IMR-90 (cell line): Measurements from ENCODE around the gene PGF. TPM values are rescaled to one million over a fixed set of nuclear protein-coding genes. Genes with fewer than 3 reads are reported as not detected.

Experiments used
- ATAC-seq: fragments of 200-7000 bp; cut with Tn5 transposase; 2 replicates; pipeline ENCODE4 v1.9.1; 2020; ENCODE audit warnings: low read depth, mild to moderate bottlenecking, moderate library complexity
- BruUV-seq: library from RNA; stranded (reverse); fragments of 400-500 nt; replicated peaks from 2 replicates; lab custom pipeline; 2021; lab: Mats Ljungman, UMichigan
- CTCF ChIA-PET: fragments of 300-600 bp; formaldehyde crosslinking; extraction: SDS; loops from one replicate; lab custom pipeline; 2021; ENCODE audit warnings: antibody characterized with exemption; lab: Yijun Ruan, JAX
- POLR2A ChIA-PET: fragments of 300-600 bp; sonication (Branson Sonifier 250); formaldehyde crosslinking; loops from one replicate; lab custom pipeline; 2022; ENCODE audit warnings: antibody characterized with exemption; ENCODE audit not compliant: unreplicated experiment; lab: Charles Lee
- DNase-seq: peaks from one replicate; pipeline ENCODE4 v3.0.0; 2013
- H2AFZ ChIP-seq: replicated peaks from 2 replicates; pipeline ENCODE3; 2013; ENCODE audit warnings: low read length, mild to moderate bottlenecking; ENCODE audit not compliant: poor library complexity
- H2AK5ac ChIP-seq: 2 replicates; pipeline ENCODE4 v1.6.1; 2013; ENCODE audit warnings: low read depth, low read length, inconsistent platforms
- H2AK9ac ChIP-seq: replicated peaks from 2 replicates; pipeline ENCODE3; 2013; ENCODE audit warnings: mild to moderate bottlenecking, low read depth, low read length, moderate library complexity; ENCODE audit not compliant: poor library complexity
- H2BK120ac ChIP-seq: 2 replicates; pipeline ENCODE4 v1.6.1; 2013; ENCODE audit warnings: low read depth, low read length, inconsistent platforms
- H2BK15ac ChIP-seq: 3 replicates; pipeline ENCODE4 v1.6.1; 2013; ENCODE audit warnings: low read depth, low read length, inconsistent platforms
- H2BK20ac ChIP-seq: 2 replicates; pipeline ENCODE4 v1.6.1; 2013; ENCODE audit warnings: low read depth, mild to moderate bottlenecking, inconsistent platforms, low read length, moderate library complexity
- H2BK5ac ChIP-seq: 2 replicates; pipeline ENCODE4 v1.6.1; 2013; ENCODE audit warnings: mild to moderate bottlenecking, low read depth, low read length, inconsistent platforms; ENCODE audit not compliant: poor library complexity, severe bottlenecking
- H3K14ac ChIP-seq: replicated peaks from 2 replicates; pipeline ENCODE4 v1.6.1; 2013; ENCODE audit warnings: low read depth, low read length, inconsistent platforms
- H3K18ac ChIP-seq: 2 replicates; pipeline ENCODE4 v1.6.1; 2013; ENCODE audit warnings: low read depth, low read length, control low read depth
- H3K23ac ChIP-seq: 2 replicates; pipeline ENCODE4 v1.6.1; 2013; ENCODE audit warnings: low read depth, low read length, inconsistent platforms
- H3K27ac ChIP-seq: 2 replicates; pipeline ENCODE4 v1.5.1; 2013; ENCODE audit warnings: mild to moderate bottlenecking, control low read depth, low read length; ENCODE audit not compliant: insufficient read depth
- H3K27me3 ChIP-seq: 2 replicates; pipeline ENCODE4 v1.6.1; 2013; ENCODE audit warnings: low read length; ENCODE audit not compliant: control insufficient read depth, insufficient read depth
- H3K36me3 ChIP-seq: 2 replicates; pipeline ENCODE4 v1.6.1; 2013; ENCODE audit warnings: low read length, mixed read lengths; ENCODE audit not compliant: control insufficient read depth, insufficient read depth
- H3K4ac ChIP-seq: 2 replicates; pipeline ENCODE4 v1.6.1; 2013; ENCODE audit warnings: low read depth, low read length, inconsistent platforms
- H3K4me1 ChIP-seq: 2 replicates; pipeline ENCODE4 v1.6.1; 2013; ENCODE audit warnings: low read length, mixed read lengths; ENCODE audit not compliant: control insufficient read depth, insufficient read depth
- H3K4me2 ChIP-seq: 2 replicates; pipeline ENCODE4 v1.6.1; 2013; ENCODE audit warnings: low read depth, mild to moderate bottlenecking, control low read depth, low read length, moderate library complexity
- H3K4me3 ChIP-seq: 2 replicates; pipeline ENCODE4 v1.5.1; 2013; ENCODE audit warnings: low read depth, mild to moderate bottlenecking, control low read depth, low read length, moderate library complexity; ENCODE audit not compliant: insufficient read depth
- H3K56ac ChIP-seq: 2 replicates; pipeline ENCODE4 v1.6.1; 2013; ENCODE audit warnings: low read length, inconsistent platforms; ENCODE audit not compliant: insufficient read depth; ENCODE audit errors: extremely low read depth
- H3K79me1 ChIP-seq, 2 experiments: 2 replicates each; pipeline ENCODE4 v1.6.1; 2013; ENCODE audit warnings: low read length in 2 of 2, inconsistent platforms in 1 of 2, low read depth in 1 of 2
- H3K9ac ChIP-seq: 2 replicates; pipeline ENCODE4 v1.6.1; 2013; ENCODE audit warnings: low read depth, low read length, control low read depth
- H3K9me1 ChIP-seq: 2 replicates; pipeline ENCODE4 v1.6.1; 2013; ENCODE audit warnings: low read length, inconsistent platforms; ENCODE audit not compliant: insufficient read depth
- H3K9me3 ChIP-seq: 2 replicates; pipeline ENCODE4 v1.6.1; 2013; ENCODE audit warnings: low read length; ENCODE audit not compliant: control insufficient read depth, insufficient read depth
- H4K20me1 ChIP-seq: 2 replicates; pipeline ENCODE4 v1.6.1; 2013; ENCODE audit warnings: low read length, inconsistent platforms; ENCODE audit not compliant: insufficient read depth
- H4K5ac ChIP-seq: 2 replicates; pipeline ENCODE4 v1.6.1; 2013; ENCODE audit warnings: mild to moderate bottlenecking, low read depth, low read length, control low read depth
- H4K8ac ChIP-seq, 2 experiments: 2 replicates each; pipeline ENCODE4 v1.6.1; 2013; ENCODE audit warnings: low read depth in 2 of 2, low read length in 2 of 2, control low read depth in 1 of 2, inconsistent platforms in 1 of 2
- H4K91ac ChIP-seq: 2 replicates; pipeline ENCODE4 v1.6.1; 2013; ENCODE audit warnings: low read depth, low read length, inconsistent platforms; ENCODE audit not compliant: insufficient read depth
- BHLHE40 ChIP-seq: fragments of 150-350 bp; IDR thresholded peaks from 2 replicates; pipeline ENCODE4 v1.6.1; 2016; ENCODE audit warnings: mild to moderate bottlenecking, low read depth, low read length
- CEBPB ChIP-seq: IDR thresholded peaks from 2 replicates; pipeline ENCODE4 v1.6.1; 2012; ENCODE audit warnings: low read depth, low read length, improper control_type of control experiment
- CHD1 ChIP-seq: IDR thresholded peaks from 2 replicates; pipeline ENCODE4 v1.6.1; 2012; ENCODE audit warnings: low read depth, low read length, improper control_type of control experiment
- CTCF ChIP-seq: conservative IDR thresholded peaks from 2 replicates; pipeline ENCODE4 v1.5.1; 2012; ENCODE audit warnings: mild to moderate bottlenecking, low read depth, low read length, improper control_type of control experiment
- ELK1 ChIP-seq: fragments of 150-350 bp; IDR thresholded peaks from 2 replicates; pipeline ENCODE4 v1.6.1; 2016; ENCODE audit warnings: low read depth, mild to moderate bottlenecking, low read length, moderate library complexity, borderline replicate concordance
- FOS ChIP-seq: fragments of 150-350 bp; IDR thresholded peaks from 2 replicates; pipeline ENCODE4 v1.6.1; 2016; ENCODE audit warnings: low read depth, low read length
- MAFK ChIP-seq: IDR thresholded peaks from 2 replicates; pipeline ENCODE4 v1.6.1; 2012; ENCODE audit warnings: low read depth, low read length, improper control_type of control experiment
- MAZ ChIP-seq: IDR thresholded peaks from 2 replicates; pipeline ENCODE4 v1.6.1; 2012; ENCODE audit warnings: low read depth, mild to moderate bottlenecking, low read length, improper control_type of control experiment, moderate library complexity, borderline replicate concordance
- MXI1 ChIP-seq: IDR thresholded peaks from 2 replicates; pipeline ENCODE4 v1.6.1; 2012; ENCODE audit warnings: low read depth, mild to moderate bottlenecking, low read length, moderate library complexity, borderline replicate concordance
- NFE2L2 ChIP-seq: fragments of 150-350 bp; IDR thresholded peaks from 2 replicates; pipeline ENCODE4 v1.6.1; 2016; ENCODE audit warnings: low read depth, mild to moderate bottlenecking, low read length
- POLR2A ChIP-seq: IDR thresholded peaks from 2 replicates; pipeline ENCODE4 v1.6.1; 2012; ENCODE audit warnings: mild to moderate bottlenecking, low read depth, low read length
- RAD21 ChIP-seq: IDR thresholded peaks from 2 replicates; pipeline ENCODE4 v1.6.1; 2012; ENCODE audit warnings: low read length, improper control_type of control experiment
- RCOR1 ChIP-seq: IDR thresholded peaks from 2 replicates; pipeline ENCODE4 v1.6.1; 2012; ENCODE audit warnings: mild to moderate bottlenecking, low read length, improper control_type of control experiment; ENCODE audit not compliant: insufficient replicate concordance
- RFX5 ChIP-seq: IDR thresholded peaks from 2 replicates; pipeline ENCODE4 v1.8.0; 2012; ENCODE audit warnings: low read depth, mild to moderate bottlenecking, low read length, moderate library complexity
- SMC3 ChIP-seq: fragments of 150-350 bp; IDR thresholded peaks from 2 replicates; pipeline ENCODE4 v1.6.1; 2016; ENCODE audit warnings: low read depth, mild to moderate bottlenecking, antibody characterized with exemption, low read length, moderate library complexity
- USF2 ChIP-seq: fragments of 150-350 bp; IDR thresholded peaks from 2 replicates; pipeline ENCODE4 v1.6.1; 2017; ENCODE audit warnings: mild to moderate bottlenecking, antibody characterized with exemption, low read length, low read depth
- WGBS, 2 experiments: methylation state at CpG; one replicate each; pipeline versions ENCODE4 v1.1.5 to v1.1.7; 2013; ENCODE audit warnings: missing lambda C conversion rate in 2 of 2; ENCODE audit not compliant: insufficient read length in 1 of 2; ENCODE audit errors: extremely low coverage in 2 of 2; 5-methylcytosine and 5-hydroxymethylcytosine counted together
- dilution Hi-C: fragments of 300-500 bp; cut with HindIII; formaldehyde crosslinking; loops from one replicate; pipeline ENCODE4 v1.14.3; 2018; ENCODE audit warnings: low sequenced_read_pairs; ENCODE audit not compliant: unreplicated experiment
- in situ Hi-C: fragments of 300-500 bp; cut with MboI; formaldehyde crosslinking; loops from 3 replicates; pipeline ENCODE4 v1.14.3; 2019; ENCODE audit warnings: low sequenced_read_pairs, inconsistent platforms, mixed read lengths
- intact Hi-C: fragments of 100-400 bp; cut with micrococcal nuclease; formaldehyde crosslinking; loops from 2 replicates; pipeline ENCODE4 v1.10.0; 2022
- polyA plus RNA-seq, 3 experiments: library from polyadenylated mRNA; depleted of rRNA; stranded (reverse); fragments of >200 nt; gene quantifications; 2 replicates each; pipeline ENCODE4 v1.2.3, GENCODE V29; 2012; ENCODE audit warnings: low replicate concordance in 1 of 3
- total RNA-seq: library from RNA; depleted of rRNA; stranded (reverse); fragments of >200 nt; gene quantifications from 2 replicates; pipeline ENCODE4 v1.2.3, GENCODE V29; 2012

PGF gene
- total and polyA plus RNA-seq, 2 of the 4 experiments (the other 2 are of a cell fraction), result 0.36 to 0.39 TPM

GRCh38 chr14:74917646-74918081 lies 37.7 kb downstream of the PGF start:
- Histone ChIP-seq H3K9me3 (no peaks in the 10 kb centered on the region), H4K91ac (no peak overlapping the region), H3K14ac (no peak overlapping the region), H3K9me1 (0 out of 2 replicates have a peak, but pooled peaks cover 2% of the 10 kb centered on the region), H3K27me3 (no peaks in the 10 kb centered on the region), H3K9ac (no peak overlapping the region), H2AFZ (peak overlapping the region; percentile 58), H3K4me2 (no peak overlapping the region), H3K23ac (no peak overlapping the region), H2BK20ac (no peak overlapping the region), H3K4me1 (peaks cover 4% of the 10 kb centered on the region; the same call in 1 of the 2 replicates), H4K8ac (no peak overlapping the region), H3K56ac (no peak overlapping the region), H3K4ac (no peak overlapping the region), H3K18ac (no peak overlapping the region), H2AK9ac (no peak overlapping the region), H2BK15ac (no peak overlapping the region), H4K5ac (no peak overlapping the region), H2AK5ac (no peak overlapping the region), H2BK120ac (no peak overlapping the region), H3K27ac (no peak overlapping the region), H3K36me3 (no peaks in the 10 kb centered on the region), H3K79me1 (no peaks in the 10 kb centered on the region), H2BK5ac (no peak overlapping the region), H3K4me3 (no peak overlapping the region), H4K20me1 (no peaks in the 10 kb centered on the region)
- WGBS, 2 experiments, result 68% methylated on average over 7 of the region's 13 CpGs; no CpG with 5 or more reads in 1 of the 2 experiments
- ChIA-PET POLR2A (no interaction called here), CTCF (no interaction called here)
- no TSS peak for BruUV-seq
- ATAC-seq, result no peak
- no peak for TF ChIP-seq NFE2L2
- no peak for TF ChIP-seq RFX5
- TF ChIP-seq FOS, result no peak
- TF ChIP-seq CEBPB, result no peak
- TF ChIP-seq POLR2A, result no peak
- no peak for TF ChIP-seq RCOR1
- no peak for TF ChIP-seq BHLHE40
- no peak for TF ChIP-seq USF2
- no peak for TF ChIP-seq CTCF
- TF ChIP-seq MXI1, result no peak
- no peak for TF ChIP-seq ELK1
- no peak for TF ChIP-seq SMC3
- TF ChIP-seq MAZ, result no peak
- TF ChIP-seq CHD1, result no peak
- no peak for TF ChIP-seq MAFK
- no peak for TF ChIP-seq RAD21
- in situ Hi-C loops (loop anchor here (10.0 kb wide), 1 partner anchor 387 kb away; no protein-coding TSS in a partner anchor), intact Hi-C loops (no loop called here), dilution Hi-C loops (no loop called here)
- no peak for DNase-seq
